IMR-90 (cell line): ENCODE data around the gene GRM4. TPM values are rescaled to one million over a fixed set of nuclear protein-coding genes. Genes with fewer than 3 reads are reported as not detected.

ENCODE experiments used
- ATAC-seq: fragments of 200-7000 bp; cut with Tn5 transposase; 2 replicates; pipeline ENCODE4 v1.9.1; 2020; ENCODE audit warnings: low read depth, mild to moderate bottlenecking, moderate library complexity
- BruUV-seq: library from RNA; stranded (reverse); fragments of 400-500 nt; replicated peaks from 2 replicates; lab custom pipeline; 2021; lab: Mats Ljungman, UMichigan
- CTCF ChIA-PET: fragments of 300-600 bp; formaldehyde crosslinking; extraction: SDS; loops from one replicate; lab custom pipeline; 2021; ENCODE audit warnings: antibody characterized with exemption; lab: Yijun Ruan, JAX
- POLR2A ChIA-PET: fragments of 300-600 bp; sonication (Branson Sonifier 250); formaldehyde crosslinking; loops from one replicate; lab custom pipeline; 2022; ENCODE audit warnings: antibody characterized with exemption; ENCODE audit not compliant: unreplicated experiment; lab: Charles Lee
- DNase-seq: peaks from one replicate; pipeline ENCODE4 v3.0.0; 2013
- H2AFZ ChIP-seq: replicated peaks from 2 replicates; pipeline ENCODE3; 2013; ENCODE audit warnings: low read length, mild to moderate bottlenecking; ENCODE audit not compliant: poor library complexity
- H2AK5ac ChIP-seq: 2 replicates; pipeline ENCODE4 v1.6.1; 2013; ENCODE audit warnings: low read depth, low read length, inconsistent platforms
- H2AK9ac ChIP-seq: replicated peaks from 2 replicates; pipeline ENCODE3; 2013; ENCODE audit warnings: mild to moderate bottlenecking, low read depth, low read length, moderate library complexity; ENCODE audit not compliant: poor library complexity
- H2BK120ac ChIP-seq: 2 replicates; pipeline ENCODE4 v1.6.1; 2013; ENCODE audit warnings: low read depth, low read length, inconsistent platforms
- H2BK15ac ChIP-seq: 3 replicates; pipeline ENCODE4 v1.6.1; 2013; ENCODE audit warnings: low read depth, low read length, inconsistent platforms
- H2BK20ac ChIP-seq: 2 replicates; pipeline ENCODE4 v1.6.1; 2013; ENCODE audit warnings: low read depth, mild to moderate bottlenecking, inconsistent platforms, low read length, moderate library complexity
- H2BK5ac ChIP-seq: 2 replicates; pipeline ENCODE4 v1.6.1; 2013; ENCODE audit warnings: mild to moderate bottlenecking, low read depth, low read length, inconsistent platforms; ENCODE audit not compliant: poor library complexity, severe bottlenecking
- H3K14ac ChIP-seq: replicated peaks from 2 replicates; pipeline ENCODE4 v1.6.1; 2013; ENCODE audit warnings: low read depth, low read length, inconsistent platforms
- H3K18ac ChIP-seq: 2 replicates; pipeline ENCODE4 v1.6.1; 2013; ENCODE audit warnings: low read depth, low read length, control low read depth
- H3K23ac ChIP-seq: 2 replicates; pipeline ENCODE4 v1.6.1; 2013; ENCODE audit warnings: low read depth, low read length, inconsistent platforms
- H3K27ac ChIP-seq: 2 replicates; pipeline ENCODE4 v1.5.1; 2013; ENCODE audit warnings: mild to moderate bottlenecking, control low read depth, low read length; ENCODE audit not compliant: insufficient read depth
- H3K27me3 ChIP-seq: 2 replicates; pipeline ENCODE4 v1.6.1; 2013; ENCODE audit warnings: low read length; ENCODE audit not compliant: control insufficient read depth, insufficient read depth
- H3K36me3 ChIP-seq: 2 replicates; pipeline ENCODE4 v1.6.1; 2013; ENCODE audit warnings: low read length, mixed read lengths; ENCODE audit not compliant: control insufficient read depth, insufficient read depth
- H3K4ac ChIP-seq: 2 replicates; pipeline ENCODE4 v1.6.1; 2013; ENCODE audit warnings: low read depth, low read length, inconsistent platforms
- H3K4me1 ChIP-seq: 2 replicates; pipeline ENCODE4 v1.6.1; 2013; ENCODE audit warnings: low read length, mixed read lengths; ENCODE audit not compliant: control insufficient read depth, insufficient read depth
- H3K4me2 ChIP-seq: 2 replicates; pipeline ENCODE4 v1.6.1; 2013; ENCODE audit warnings: low read depth, mild to moderate bottlenecking, control low read depth, low read length, moderate library complexity
- H3K4me3 ChIP-seq: 2 replicates; pipeline ENCODE4 v1.5.1; 2013; ENCODE audit warnings: low read depth, mild to moderate bottlenecking, control low read depth, low read length, moderate library complexity; ENCODE audit not compliant: insufficient read depth
- H3K56ac ChIP-seq: 2 replicates; pipeline ENCODE4 v1.6.1; 2013; ENCODE audit warnings: low read length, inconsistent platforms; ENCODE audit not compliant: insufficient read depth; ENCODE audit errors: extremely low read depth
- H3K79me1 ChIP-seq, 2 experiments: 2 replicates each; pipeline ENCODE4 v1.6.1; 2013; ENCODE audit warnings: low read length in 2 of 2, inconsistent platforms in 1 of 2, low read depth in 1 of 2
- H3K9ac ChIP-seq: 2 replicates; pipeline ENCODE4 v1.6.1; 2013; ENCODE audit warnings: low read depth, low read length, control low read depth
- H3K9me1 ChIP-seq: 2 replicates; pipeline ENCODE4 v1.6.1; 2013; ENCODE audit warnings: low read length, inconsistent platforms; ENCODE audit not compliant: insufficient read depth
- H3K9me3 ChIP-seq: 2 replicates; pipeline ENCODE4 v1.6.1; 2013; ENCODE audit warnings: low read length; ENCODE audit not compliant: control insufficient read depth, insufficient read depth
- H4K20me1 ChIP-seq: 2 replicates; pipeline ENCODE4 v1.6.1; 2013; ENCODE audit warnings: low read length, inconsistent platforms; ENCODE audit not compliant: insufficient read depth
- H4K5ac ChIP-seq: 2 replicates; pipeline ENCODE4 v1.6.1; 2013; ENCODE audit warnings: mild to moderate bottlenecking, low read depth, low read length, control low read depth
- H4K8ac ChIP-seq, 2 experiments: 2 replicates each; pipeline ENCODE4 v1.6.1; 2013; ENCODE audit warnings: low read depth in 2 of 2, low read length in 2 of 2, control low read depth in 1 of 2, inconsistent platforms in 1 of 2
- H4K91ac ChIP-seq: 2 replicates; pipeline ENCODE4 v1.6.1; 2013; ENCODE audit warnings: low read depth, low read length, inconsistent platforms; ENCODE audit not compliant: insufficient read depth
- BHLHE40 ChIP-seq: fragments of 150-350 bp; IDR thresholded peaks from 2 replicates; pipeline ENCODE4 v1.6.1; 2016; ENCODE audit warnings: mild to moderate bottlenecking, low read depth, low read length
- CEBPB ChIP-seq: IDR thresholded peaks from 2 replicates; pipeline ENCODE4 v1.6.1; 2012; ENCODE audit warnings: low read depth, low read length, improper control_type of control experiment
- CHD1 ChIP-seq: IDR thresholded peaks from 2 replicates; pipeline ENCODE4 v1.6.1; 2012; ENCODE audit warnings: low read depth, low read length, improper control_type of control experiment
- CTCF ChIP-seq: conservative IDR thresholded peaks from 2 replicates; pipeline ENCODE4 v1.5.1; 2012; ENCODE audit warnings: mild to moderate bottlenecking, low read depth, low read length, improper control_type of control experiment
- ELK1 ChIP-seq: fragments of 150-350 bp; IDR thresholded peaks from 2 replicates; pipeline ENCODE4 v1.6.1; 2016; ENCODE audit warnings: low read depth, mild to moderate bottlenecking, low read length, moderate library complexity, borderline replicate concordance
- FOS ChIP-seq: fragments of 150-350 bp; IDR thresholded peaks from 2 replicates; pipeline ENCODE4 v1.6.1; 2016; ENCODE audit warnings: low read depth, low read length
- MAFK ChIP-seq: IDR thresholded peaks from 2 replicates; pipeline ENCODE4 v1.6.1; 2012; ENCODE audit warnings: low read depth, low read length, improper control_type of control experiment
- MAZ ChIP-seq: IDR thresholded peaks from 2 replicates; pipeline ENCODE4 v1.6.1; 2012; ENCODE audit warnings: low read depth, mild to moderate bottlenecking, low read length, improper control_type of control experiment, moderate library complexity, borderline replicate concordance
- MXI1 ChIP-seq: IDR thresholded peaks from 2 replicates; pipeline ENCODE4 v1.6.1; 2012; ENCODE audit warnings: low read depth, mild to moderate bottlenecking, low read length, moderate library complexity, borderline replicate concordance
- NFE2L2 ChIP-seq: fragments of 150-350 bp; IDR thresholded peaks from 2 replicates; pipeline ENCODE4 v1.6.1; 2016; ENCODE audit warnings: low read depth, mild to moderate bottlenecking, low read length
- POLR2A ChIP-seq: IDR thresholded peaks from 2 replicates; pipeline ENCODE4 v1.6.1; 2012; ENCODE audit warnings: mild to moderate bottlenecking, low read depth, low read length
- RAD21 ChIP-seq: IDR thresholded peaks from 2 replicates; pipeline ENCODE4 v1.6.1; 2012; ENCODE audit warnings: low read length, improper control_type of control experiment
- RCOR1 ChIP-seq: IDR thresholded peaks from 2 replicates; pipeline ENCODE4 v1.6.1; 2012; ENCODE audit warnings: mild to moderate bottlenecking, low read length, improper control_type of control experiment; ENCODE audit not compliant: insufficient replicate concordance
- RFX5 ChIP-seq: IDR thresholded peaks from 2 replicates; pipeline ENCODE4 v1.8.0; 2012; ENCODE audit warnings: low read depth, mild to moderate bottlenecking, low read length, moderate library complexity
- SMC3 ChIP-seq: fragments of 150-350 bp; IDR thresholded peaks from 2 replicates; pipeline ENCODE4 v1.6.1; 2016; ENCODE audit warnings: low read depth, mild to moderate bottlenecking, antibody characterized with exemption, low read length, moderate library complexity
- WGBS, 2 experiments: methylation state at CpG; one replicate each; pipeline versions ENCODE4 v1.1.5 to v1.1.7; 2013; ENCODE audit warnings: missing lambda C conversion rate in 2 of 2; ENCODE audit not compliant: insufficient read length in 1 of 2; ENCODE audit errors: extremely low coverage in 2 of 2; 5-methylcytosine and 5-hydroxymethylcytosine counted together
- dilution Hi-C: fragments of 300-500 bp; cut with HindIII; formaldehyde crosslinking; loops from one replicate; pipeline ENCODE4 v1.14.3; 2018; ENCODE audit warnings: low sequenced_read_pairs; ENCODE audit not compliant: unreplicated experiment
- in situ Hi-C: fragments of 300-500 bp; cut with MboI; formaldehyde crosslinking; loops from 3 replicates; pipeline ENCODE4 v1.14.3; 2019; ENCODE audit warnings: low sequenced_read_pairs, inconsistent platforms, mixed read lengths
- intact Hi-C: fragments of 100-400 bp; cut with micrococcal nuclease; formaldehyde crosslinking; loops from 2 replicates; pipeline ENCODE4 v1.10.0; 2022
- polyA plus RNA-seq, 3 experiments: library from polyadenylated mRNA; depleted of rRNA; stranded (reverse); fragments of >200 nt; gene quantifications; 2 replicates each; pipeline ENCODE4 v1.2.3, GENCODE V29; 2012; ENCODE audit warnings: low replicate concordance in 1 of 3
- total RNA-seq: library from RNA; depleted of rRNA; stranded (reverse); fragments of >200 nt; gene quantifications from 2 replicates; pipeline ENCODE4 v1.2.3, GENCODE V29; 2012
- TF ChIP-seq, protein P1 (sequence below): fragments of 150-350 bp; IDR thresholded peaks from 2 replicates; pipeline ENCODE4 v1.6.1; 2017; ENCODE audit warnings: mild to moderate bottlenecking, antibody characterized with exemption, low read length, low read depth

The GRM4 gene
- total and polyA plus RNA-seq, 2 of the 4 experiments (the other 2 are of a cell fraction) = 0.02 TPM; not detected in 1

GRCh38 chr6:34022873-34023255 is 123.0 kb downstream of the GRM4 start:
- H3K9me3 ChIP-seq = no peaks in the 10 kb centered on the region
- dilution Hi-C loops = no loop called here
- BruUV-seq = no TSS peak

More at GRCh38 chr6:34022873-34023255, 123.0 kb downstream of the GRM4 start:
- CTCF ChIA-PET = no interaction called here
- 70% methylated on average over 5 of the region's 9 CpGs; no CpG with 5 or more reads in 1 of the 2 experiments for WGBS, 2 experiments
- no peak overlapping the region for H2BK5ac ChIP-seq
- H3K56ac ChIP-seq = no peak overlapping the region
- H2BK15ac ChIP-seq = no peak overlapping the region
- H3K4me3 ChIP-seq = no peak overlapping the region
- no peaks in the 10 kb centered on the region for H3K9me1 ChIP-seq
- ATAC-seq (no peak), DNase-seq (no peak)
- TF ChIP-seq SMC3 (no peak), NFE2L2 (no peak), CEBPB (no peak), MAFK (no peak), POLR2A (no peak), BHLHE40 (no peak), RAD21 (no peak), RCOR1 (no peak), ELK1 (no peak), MAZ (no peak), CHD1 (no peak), CTCF (no peak), FOS (no peak), MXI1 (no peak), RFX5 (no peak)
- TF ChIP-seq, protein P1, sequence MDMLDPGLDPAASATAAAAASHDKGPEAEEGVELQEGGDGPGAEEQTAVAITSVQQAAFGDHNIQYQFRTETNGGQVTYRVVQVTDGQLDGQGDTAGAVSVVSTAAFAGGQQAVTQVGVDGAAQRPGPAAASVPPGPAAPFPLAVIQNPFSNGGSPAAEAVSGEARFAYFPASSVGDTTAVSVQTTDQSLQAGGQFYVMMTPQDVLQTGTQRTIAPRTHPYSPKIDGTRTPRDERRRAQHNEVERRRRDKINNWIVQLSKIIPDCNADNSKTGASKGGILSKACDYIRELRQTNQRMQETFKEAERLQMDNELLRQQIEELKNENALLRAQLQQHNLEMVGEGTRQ = no peak
- no peak overlapping the region for H4K8ac ChIP-seq
- no peak overlapping the region for H3K23ac ChIP-seq
- H3K4me2 ChIP-seq = no peak overlapping the region
- no peak overlapping the region for H4K91ac ChIP-seq
- H3K14ac ChIP-seq = no peak overlapping the region
- H3K9ac ChIP-seq = no peak overlapping the region
- POLR2A ChIA-PET = no interaction called here
- H3K36me3 ChIP-seq = no peaks in the 10 kb centered on the region
- no peak overlapping the region for H2BK20ac ChIP-seq
- no peak overlapping the region for H2BK120ac ChIP-seq
- no peaks in the 10 kb centered on the region for H3K4me1 ChIP-seq
- no peaks in the 10 kb centered on the region for H4K20me1 ChIP-seq
- no peak overlapping the region for H2AK9ac ChIP-seq
- H4K5ac ChIP-seq = no peak overlapping the region
- peaks cover 56% of the 10 kb centered on the region for H3K27me3 ChIP-seq
- in situ Hi-C loops (no loop called here), intact Hi-C loops (loop anchor here (5.0 kb wide), 1 partner anchor 436 kb away; no protein-coding TSS in a partner anchor)
- no peak overlapping the region for H2AFZ ChIP-seq
- no peak overlapping the region for H3K18ac ChIP-seq
- no peak overlapping the region for H3K27ac ChIP-seq
- no peaks in the 10 kb centered on the region for H3K79me1 ChIP-seq
- no peak overlapping the region for H2AK5ac ChIP-seq
- no peak overlapping the region for H3K4ac ChIP-seq
